HS-5 (cell line): Measurements from ENCODE around the gene C1QB.
"Not testable (repeated sequence)": the region's sequence is repeated elsewhere in the genome, so short reads cannot be mapped to it uniquely, and the experiment has no call there.

Experiments
- DNase-seq: peaks from one replicate; pipeline ENCODE4 v3.0.0-alpha.2; 2012; ENCODE audit warnings: low read depth

The C1QB gene

DNA sequence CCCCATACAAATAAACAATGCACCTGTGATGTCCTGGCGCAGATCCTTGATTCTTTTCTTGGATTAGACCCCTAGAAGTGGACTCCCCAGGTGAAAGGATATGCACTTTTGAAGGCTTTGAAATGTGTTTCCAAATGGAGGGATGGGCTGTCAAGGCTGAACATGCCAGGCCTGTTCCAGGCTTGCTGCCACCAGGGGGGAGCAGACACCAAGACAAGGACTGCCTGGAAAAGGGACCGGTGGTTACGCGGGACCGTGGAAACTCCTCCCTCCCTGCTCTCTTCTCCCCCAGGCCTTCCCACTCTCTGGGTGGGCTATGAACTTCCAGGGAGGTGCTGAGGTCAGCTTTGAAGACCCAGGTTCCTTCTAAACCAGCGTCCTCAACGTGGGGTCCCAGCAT is 12.7 kb downstream of the C1QB start:
- no peak for DNase-seq

GRCh38 chr1:22666412-22666811 is 13.4 kb downstream of the C1QB start:
- no peak for DNase-seq

DNA sequence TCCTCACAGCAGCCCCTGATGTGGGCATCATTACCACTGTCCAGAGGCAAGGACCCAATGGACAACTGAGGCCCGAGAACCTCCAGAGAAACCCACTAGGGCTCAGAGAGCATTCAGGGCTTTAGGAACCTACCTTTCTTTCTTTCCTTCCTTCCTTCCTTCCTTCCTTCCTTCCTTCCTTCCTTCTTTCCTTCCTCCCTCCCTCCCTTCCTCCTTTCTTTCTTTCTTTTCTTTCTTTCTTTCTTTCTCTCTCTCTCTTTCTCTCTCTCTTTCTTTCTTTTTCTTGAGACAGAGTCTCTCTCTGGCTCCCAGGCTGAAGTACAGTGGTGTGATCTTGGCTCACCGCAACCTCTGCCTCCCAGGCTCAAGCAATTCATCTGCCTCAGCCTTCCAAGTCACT is 15.8 kb downstream of the C1QB start:
- not testable (repeated sequence) for DNase-seq

GRCh38 chr1:22670352-22670975 is 17.4 kb downstream of the C1QB start:
- DNase-seq, result no peak

DNA sequence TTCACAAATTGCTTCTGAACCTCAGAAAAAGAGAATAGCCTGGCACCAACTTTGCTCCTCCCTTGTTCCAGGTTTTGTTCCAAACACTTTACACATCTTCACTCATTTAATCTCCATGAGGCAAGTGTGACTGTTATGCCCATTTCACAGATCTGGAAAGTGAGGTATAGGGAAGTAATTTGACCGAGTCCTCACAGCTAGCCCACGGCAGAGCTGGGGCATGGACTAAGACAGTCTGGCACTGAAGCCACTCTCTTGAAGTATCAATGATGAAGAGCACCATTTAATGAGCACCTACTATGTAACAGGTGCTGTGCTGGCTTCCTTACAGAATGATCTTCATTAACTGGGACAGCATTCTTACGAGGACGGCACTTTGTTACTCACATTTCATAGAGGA is 19.0 kb downstream of the C1QB start:
- no peak for DNase-seq

DNA sequence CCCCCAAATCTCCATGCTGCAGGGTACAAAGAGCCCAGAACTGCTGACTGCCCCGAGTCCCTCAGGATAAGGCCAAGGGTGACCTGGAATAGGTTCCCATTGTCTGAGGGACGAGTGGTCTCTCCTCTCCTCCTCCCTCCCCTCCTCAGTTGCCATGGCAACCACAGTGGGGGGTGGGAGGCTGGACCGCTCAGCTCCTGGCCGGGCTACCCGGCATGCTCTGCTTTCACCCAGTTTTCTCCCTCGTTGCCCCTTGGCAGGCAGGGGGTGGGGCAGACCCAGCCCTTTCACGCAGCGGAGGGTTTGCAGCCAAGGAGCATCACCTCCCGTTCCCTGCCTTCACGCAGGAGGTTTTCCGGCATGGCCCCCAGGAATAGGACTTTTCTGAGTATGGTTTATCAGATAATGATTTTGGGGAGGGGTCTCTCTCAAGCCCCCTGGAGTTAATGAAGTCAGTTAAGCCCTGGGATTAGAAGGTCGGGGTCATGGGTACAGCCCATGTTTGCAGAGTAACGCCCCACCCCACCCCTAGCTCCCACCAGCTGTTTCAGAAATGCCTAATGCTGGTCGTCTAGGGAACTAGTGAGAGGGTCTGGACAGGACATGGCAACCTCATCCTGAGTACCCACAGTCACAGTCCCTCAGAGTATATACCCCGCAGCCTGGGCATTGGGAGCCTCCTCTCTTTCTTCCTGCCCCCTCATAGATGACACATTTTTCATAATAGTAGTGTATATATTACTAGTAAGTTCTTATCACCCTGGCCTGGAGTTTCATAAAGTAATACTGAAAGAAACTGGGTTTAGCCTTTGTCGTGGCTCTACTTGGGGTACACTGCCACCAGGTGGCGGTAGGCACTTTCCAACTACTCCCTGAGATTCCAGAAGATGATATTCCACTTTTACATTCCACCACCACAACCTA is 20.7 kb downstream of the C1QB start:
- DNase-seq, result peak; percentile 38

- no peak for DNase-seq
These were observed 21.3 kb downstream of the C1QB start for GRCh38 chr1:22674410-22674749.

DNA sequence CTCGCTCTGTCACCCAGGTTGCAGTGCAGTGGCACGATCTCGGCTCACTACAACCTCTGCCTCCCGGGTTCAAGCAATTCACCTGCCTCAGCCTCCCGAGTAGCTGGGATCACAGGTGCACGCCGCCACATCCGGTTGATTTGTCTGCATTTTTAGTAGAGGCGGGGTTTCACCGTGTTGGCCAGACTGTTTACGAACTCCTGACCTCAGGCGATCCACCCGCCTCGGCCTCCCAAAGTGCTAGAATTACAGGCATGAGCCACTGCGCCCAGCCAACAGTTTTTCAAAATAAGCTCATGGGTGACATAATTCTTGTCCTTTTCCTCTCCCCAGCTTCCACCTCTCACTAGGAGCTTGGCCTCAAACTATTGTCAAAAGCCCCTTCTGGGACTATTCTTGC is 23.1 kb downstream of the C1QB start:
- not testable (repeated sequence) for DNase-seq

GRCh38 chr1:22676916-22677583 is 24.0 kb downstream of the C1QB start:
- no peak for DNase-seq

- no peak for DNase-seq
These were observed 25.2 kb downstream of the C1QB start for GRCh38 chr1:22677931-22678896.

- DNase-seq, result no peak
These were observed 27.7 kb downstream of the C1QB start for GRCh38 chr1:22680726-22681125.

DNA sequence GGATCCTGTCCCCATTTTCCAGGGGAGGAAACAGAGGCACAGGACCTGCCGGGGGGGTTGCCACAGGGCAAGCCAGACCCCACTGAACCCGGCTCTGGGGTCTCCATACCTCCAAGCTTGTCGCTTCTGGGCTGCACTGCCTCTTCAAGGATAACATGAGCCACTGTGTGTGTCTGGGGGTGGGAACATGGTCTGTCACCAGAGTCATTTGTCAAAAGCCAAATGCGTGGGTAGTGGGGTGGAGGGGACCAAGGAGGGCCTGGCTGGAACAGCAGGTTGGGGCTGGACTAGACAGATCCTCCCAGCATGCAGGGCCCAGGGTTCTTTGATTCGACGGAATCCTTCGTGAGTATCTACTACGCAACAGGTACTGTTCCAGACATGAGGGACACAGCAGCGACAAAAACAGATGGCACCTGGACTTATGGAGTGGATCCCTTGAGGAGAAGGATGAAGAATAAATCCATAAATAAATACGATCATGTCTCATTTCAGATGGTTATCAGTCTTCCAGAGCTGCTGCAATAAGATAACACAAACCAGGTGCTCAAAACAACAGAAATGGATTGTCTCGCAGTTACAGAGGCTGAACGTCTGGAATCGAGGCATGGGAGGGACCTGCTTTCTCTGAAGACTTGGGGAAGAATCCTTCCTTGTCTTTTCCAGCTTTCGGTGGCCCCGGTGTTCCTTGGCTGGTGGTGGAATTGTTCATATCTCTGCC is 28.7 kb downstream of the C1QB start:
- DNase-seq, result no peak

DNA sequence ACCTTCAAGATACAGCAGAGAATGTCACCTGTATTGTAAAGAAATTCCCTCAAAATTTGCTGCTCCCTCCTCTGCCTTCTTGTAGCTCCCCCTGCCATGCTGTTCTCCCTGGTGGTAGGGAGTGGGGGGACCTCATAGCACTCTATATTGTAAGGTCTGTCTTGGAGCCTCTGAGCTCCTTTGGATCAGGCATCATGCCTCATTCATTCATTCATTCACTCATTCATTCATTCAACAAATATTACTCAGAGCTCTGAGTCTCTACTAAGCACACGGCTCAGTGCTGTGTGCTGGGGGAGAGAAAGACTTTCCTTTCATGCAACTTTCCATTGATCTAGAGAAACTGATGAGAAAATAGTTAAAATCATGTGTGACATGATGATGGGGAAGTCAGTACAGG is 30.5 kb downstream of the C1QB start:
- DNase-seq, result no peak

GRCh38 chr1:22685591-22686059 is 32.6 kb downstream of the C1QB start:
- no peak for DNase-seq

GRCh38 chr1:22687191-22687590 is 34.2 kb downstream of the C1QB start:
- DNase-seq, result no peak

DNA sequence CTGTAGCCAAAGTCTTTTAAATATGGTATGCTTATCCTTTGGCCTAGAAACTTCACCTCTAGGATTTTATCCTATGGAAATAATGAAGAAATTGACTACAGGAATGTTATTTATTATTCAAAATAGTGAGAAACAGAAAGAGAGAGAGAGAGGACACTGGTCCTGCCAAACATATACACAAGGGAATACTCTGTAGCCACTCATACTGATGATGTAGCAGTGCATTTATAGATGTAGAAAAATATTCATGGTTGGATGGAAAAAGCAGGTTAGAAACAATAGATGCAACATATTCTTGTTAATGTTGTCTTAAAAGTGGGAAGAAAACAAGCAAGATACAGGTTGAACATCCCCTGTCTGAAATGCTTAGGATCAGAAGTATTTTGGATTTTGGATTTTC is 35.4 kb downstream of the C1QB start:
- no peak for DNase-seq

GRCh38 chr1:22689505-22689904 is 36.5 kb downstream of the C1QB start:
- peak; percentile 91 for DNase-seq

DNA sequence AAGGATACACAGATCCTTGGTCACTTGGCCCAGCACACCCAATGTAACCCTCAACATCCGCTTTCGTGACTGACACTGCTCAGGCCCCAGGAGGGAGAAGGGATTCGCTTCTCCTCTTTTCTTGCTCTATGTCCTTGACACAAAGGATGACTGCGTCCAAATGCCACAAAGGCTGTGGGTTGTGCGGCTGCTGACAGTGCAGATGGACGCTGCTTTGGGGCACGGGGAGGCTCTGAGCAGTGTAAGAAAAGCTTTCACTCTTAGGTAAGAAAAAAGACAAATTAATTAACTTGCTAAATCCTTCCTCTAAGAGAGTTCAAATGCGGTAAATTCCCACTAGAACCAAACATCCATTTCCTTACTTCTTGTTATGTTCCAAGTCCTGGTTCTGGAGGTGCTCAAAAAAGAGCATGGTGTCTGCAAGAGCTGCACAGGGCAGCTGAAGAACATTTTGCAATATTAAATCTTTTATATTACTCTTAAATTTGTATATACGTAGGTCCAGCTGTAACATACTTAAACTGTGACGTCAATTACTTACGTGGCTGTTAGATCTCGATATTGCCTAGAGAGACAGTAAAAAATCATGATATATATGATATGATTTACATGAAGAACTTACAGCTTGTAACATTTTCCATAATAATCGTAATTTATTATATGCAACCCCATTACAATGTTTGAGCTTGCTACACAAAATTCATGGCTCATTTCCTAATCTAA is 38.2 kb downstream of the C1QB start:
- DNase-seq, result no peak

DNA sequence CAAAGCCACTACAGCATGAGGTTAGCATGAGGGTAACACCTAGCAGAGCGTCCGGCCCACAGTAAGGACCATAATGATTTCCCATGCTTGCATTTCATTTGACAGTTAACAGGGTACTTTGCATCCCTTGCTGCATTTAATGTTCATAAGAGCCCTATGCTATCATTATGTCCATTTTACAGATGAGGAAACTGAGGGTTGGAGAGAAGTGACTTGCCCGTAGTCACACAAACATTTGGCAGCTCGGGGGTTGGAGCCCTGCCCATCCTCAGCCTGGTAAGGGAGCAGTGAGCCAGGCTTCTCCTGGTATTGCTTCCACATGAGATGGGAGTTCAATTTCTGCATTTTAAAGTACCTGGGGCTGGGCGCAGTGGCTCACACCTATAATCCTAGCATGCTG is 41.1 kb downstream of the C1QB start:
- no peak for DNase-seq

DNA sequence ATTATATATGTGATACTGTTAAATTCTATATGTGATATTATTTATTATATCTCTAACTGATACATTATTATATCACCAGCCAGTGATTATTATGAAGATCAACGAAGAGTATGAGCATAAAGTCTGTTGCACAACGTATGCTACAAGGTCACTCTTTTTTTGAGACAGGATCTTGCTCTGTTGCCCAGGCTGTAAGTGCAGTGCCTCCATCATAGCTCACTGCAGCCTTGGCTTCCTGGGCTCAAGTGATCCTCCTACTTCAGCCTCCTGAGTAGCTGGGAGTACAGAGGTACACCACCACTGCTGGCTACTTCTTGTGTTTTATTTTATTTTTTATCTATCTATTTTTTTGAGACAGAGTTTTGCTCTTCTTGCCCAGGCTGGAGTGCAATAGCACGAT is 43.6 kb downstream of the C1QB start:
- DNase-seq, result no peak
